Mesendoderm (in vitro differentiated cells): Measurements from ENCODE around the gene MRPL51.

Experiments
- DNase-seq: peaks from one replicate; pipeline ENCODE4 v3.0.0; 2013
- H2AK5ac ChIP-seq: 2 replicates; pipeline ENCODE4 v1.6.1; 2013; ENCODE audit warnings: low read length, inconsistent platforms
- H2BK120ac ChIP-seq: 2 replicates; pipeline ENCODE4 v1.6.1; 2013; ENCODE audit warnings: low read depth, mild to moderate bottlenecking, low read length, moderate library complexity, mixed read lengths
- H2BK15ac ChIP-seq: replicated peaks from 2 replicates; pipeline ENCODE4 v1.6.1; 2013; ENCODE audit warnings: low read depth, mild to moderate bottlenecking, moderate library complexity
- H2BK5ac ChIP-seq: 2 replicates; pipeline ENCODE4 v1.6.1; 2013; ENCODE audit warnings: low read length, inconsistent platforms
- H3K18ac ChIP-seq: 2 replicates; pipeline ENCODE4 v1.6.1; 2013; ENCODE audit warnings: mild to moderate bottlenecking, low read length, mixed read lengths
- H3K23ac ChIP-seq: one replicate; pipeline ENCODE4 v1.6.1; 2013; ENCODE audit warnings: low read length
- H3K27ac ChIP-seq: 2 replicates; pipeline ENCODE4 v1.5.1; 2013; ENCODE audit warnings: low read depth, mild to moderate bottlenecking, inconsistent platforms, low read length, moderate library complexity
- H3K27me3 ChIP-seq: 2 replicates; pipeline ENCODE4 v1.6.1; 2013; ENCODE audit warnings: low read length, control low read depth, mild to moderate bottlenecking, inconsistent platforms; ENCODE audit not compliant: insufficient read depth, poor library complexity
- H3K36me3 ChIP-seq: 2 replicates; pipeline ENCODE4 v1.6.1; 2013; ENCODE audit warnings: low read length, inconsistent platforms; ENCODE audit not compliant: control insufficient read depth, insufficient read depth
- H3K4ac ChIP-seq: one replicate; pipeline ENCODE4 v1.6.1; 2013; ENCODE audit warnings: low read depth, mild to moderate bottlenecking, low read length, moderate library complexity
- H3K4me1 ChIP-seq: 2 replicates; pipeline ENCODE4 v1.6.1; 2013; ENCODE audit warnings: low read depth, low read length, inconsistent platforms; ENCODE audit not compliant: control insufficient read depth
- H3K4me2 ChIP-seq: 2 replicates; pipeline ENCODE4 v1.6.1; 2013; ENCODE audit warnings: low read length
- H3K4me3 ChIP-seq: 2 replicates; pipeline ENCODE4 v1.5.1; 2013; ENCODE audit warnings: mild to moderate bottlenecking, low read length
- H3K56ac ChIP-seq: one replicate; pipeline ENCODE4 v1.6.1; 2013; ENCODE audit warnings: low read length
- H3K79me1 ChIP-seq: 2 replicates; pipeline ENCODE4 v1.6.1; 2013; ENCODE audit warnings: low read length, inconsistent platforms
- H3K79me2 ChIP-seq: 2 replicates; pipeline ENCODE4 v1.6.1; 2013; ENCODE audit warnings: mild to moderate bottlenecking, low read length; ENCODE audit not compliant: control insufficient read depth, insufficient read depth
- H3K9ac ChIP-seq: 2 replicates; pipeline ENCODE4 v1.6.1; 2013; ENCODE audit warnings: low read length, inconsistent platforms
- H4K5ac ChIP-seq: one replicate; pipeline ENCODE4 v1.6.1; 2013; ENCODE audit warnings: low read length
- H4K8ac ChIP-seq: one replicate; pipeline ENCODE4 v1.6.1; 2013; ENCODE audit warnings: low read depth, mild to moderate bottlenecking, control low read depth, low read length, moderate library complexity
- WGBS: extraction: QIAGEN DNeasy Blood & Tissue Kit; methylation state at CpG from one replicate; pipeline ENCODE4 v1.1.7; 2013; ENCODE audit warnings: low lambda C conversion rate, missing lambda C conversion rate; ENCODE audit not compliant: insufficient coverage; ENCODE audit errors: extremely low coverage; 5-methylcytosine and 5-hydroxymethylcytosine counted together

MRPL51 gene

DNA sequence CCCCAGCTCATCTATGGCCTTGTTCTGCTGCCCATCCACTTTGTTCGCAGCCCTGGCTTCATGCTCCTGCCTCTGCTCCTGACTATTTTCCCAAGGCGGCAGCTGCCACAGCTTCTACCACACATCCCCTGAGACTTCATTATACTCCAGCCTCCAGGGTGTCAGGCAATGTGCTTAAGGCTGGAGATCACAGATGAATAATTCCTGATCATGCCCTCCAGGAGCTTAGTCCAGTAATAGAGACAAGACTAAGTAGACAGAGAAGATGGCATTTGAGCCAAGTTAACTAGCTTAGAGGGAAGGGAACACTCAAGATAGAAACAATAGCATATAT lies 34.1 kb downstream of the MRPL51 start:
- H2BK120ac ChIP-seq, result no peak overlapping the region
- no peak overlapping the region for H2BK15ac ChIP-seq
- H3K23ac ChIP-seq, result no peak overlapping the region
- no peak overlapping the region for H4K5ac ChIP-seq
- no peak overlapping the region for H2BK5ac ChIP-seq
- H3K4me2 ChIP-seq, result no peak overlapping the region
- no peaks in the 10 kb centered on the region for H3K27me3 ChIP-seq
- DNase-seq, result no peak
- peaks cover 5% of the 10 kb centered on the region for H3K36me3 ChIP-seq
- no peaks in the 10 kb centered on the region for H3K79me1 ChIP-seq
- WGBS, result no CpG with 5 or more reads among the region's 2 CpGs
- H4K8ac ChIP-seq, result no peak overlapping the region
- no peak overlapping the region for H3K9ac ChIP-seq
- H3K18ac ChIP-seq, result no peak overlapping the region
- H3K4me3 ChIP-seq, result no peak overlapping the region
- no peak overlapping the region for H3K4ac ChIP-seq
- H2AK5ac ChIP-seq, result no peak overlapping the region
- H3K27ac ChIP-seq, result no peak overlapping the region
- no peak overlapping the region for H3K56ac ChIP-seq
- no peaks in the 10 kb centered on the region for H3K4me1 ChIP-seq
- H3K79me2 ChIP-seq, result no peaks in the 10 kb centered on the region

DNA sequence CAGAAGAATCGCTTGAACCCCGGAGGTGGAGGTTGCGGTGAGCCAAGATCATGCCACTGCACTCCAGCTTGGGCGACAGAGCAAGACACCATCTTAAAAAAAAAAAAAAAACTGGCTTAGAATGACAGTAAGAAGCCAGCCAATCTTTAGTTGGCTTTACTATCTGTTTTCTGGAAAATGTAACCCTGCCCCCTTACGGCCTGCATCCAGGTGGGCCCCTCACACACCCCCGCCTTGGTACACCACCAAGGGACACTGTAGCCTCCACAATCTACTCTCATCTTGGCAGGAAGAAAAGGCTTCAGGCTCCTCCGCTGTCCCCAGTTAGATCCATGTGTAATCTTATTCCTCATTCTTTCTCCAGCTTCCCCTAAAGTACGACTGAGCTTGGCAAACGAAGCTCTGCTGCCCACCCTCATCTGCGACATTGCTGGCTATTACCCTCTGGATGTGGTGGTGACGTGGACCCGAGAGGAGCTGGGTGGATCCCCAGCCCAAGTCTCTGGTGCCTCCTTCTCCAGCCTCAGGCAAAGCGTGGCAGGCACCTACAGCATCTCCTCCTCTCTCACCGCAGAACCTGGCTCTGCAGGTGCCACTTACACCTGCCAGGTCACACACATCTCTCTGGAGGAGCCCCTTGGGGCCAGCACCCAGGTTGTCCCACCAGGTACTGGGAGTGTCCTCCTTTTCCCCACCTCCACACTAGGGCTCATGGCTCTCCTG lies 34.6 kb downstream of the MRPL51 start:
- no peaks in the 10 kb centered on the region for H3K27me3 ChIP-seq
- no CpG with 5 or more reads among the region's 14 CpGs for WGBS
- no peaks in the 10 kb centered on the region for H3K79me2 ChIP-seq
- no peak overlapping the region for H2BK15ac ChIP-seq
- no peak overlapping the region for H3K4ac ChIP-seq
- no peak overlapping the region for H3K4me3 ChIP-seq
- H3K23ac ChIP-seq, result no peak overlapping the region
- H3K4me1 ChIP-seq, result no peaks in the 10 kb centered on the region
- no peak overlapping the region for H4K8ac ChIP-seq
- H4K5ac ChIP-seq, result no peak overlapping the region
- H3K27ac ChIP-seq, result no peak overlapping the region
- H2BK5ac ChIP-seq, result no peak overlapping the region
- no peak overlapping the region for H3K4me2 ChIP-seq
- H3K36me3 ChIP-seq, result peaks cover 5% of the 10 kb centered on the region
- no peaks in the 10 kb centered on the region for H3K79me1 ChIP-seq
- no peak overlapping the region for H2BK120ac ChIP-seq
- H3K9ac ChIP-seq, result no peak overlapping the region
- no peak overlapping the region for H3K18ac ChIP-seq
- DNase-seq, result no peak
- no peak overlapping the region for H2AK5ac ChIP-seq
- H3K56ac ChIP-seq, result no peak overlapping the region

- H3K4ac ChIP-seq, result no peak overlapping the region
- no peak overlapping the region for H3K18ac ChIP-seq
- no peak overlapping the region for H3K4me2 ChIP-seq
- no peak overlapping the region for H2BK15ac ChIP-seq
- H3K36me3 ChIP-seq, result peaks cover 5% of the 10 kb centered on the region
- no peaks in the 10 kb centered on the region for H3K79me2 ChIP-seq
- H2AK5ac ChIP-seq, result no peak overlapping the region
- no peak for DNase-seq
- H4K8ac ChIP-seq, result no peak overlapping the region
- no peak overlapping the region for H3K4me3 ChIP-seq
- H2BK120ac ChIP-seq, result no peak overlapping the region
- H3K9ac ChIP-seq, result no peak overlapping the region
- H3K27ac ChIP-seq, result no peak overlapping the region
- H3K4me1 ChIP-seq, result peaks cover 6% of the 10 kb centered on the region
- H2BK5ac ChIP-seq, result no peak overlapping the region
- H4K5ac ChIP-seq, result no peak overlapping the region
- H3K56ac ChIP-seq, result no peak overlapping the region
- no CpG with 5 or more reads among the region's 12 CpGs for WGBS
- H3K23ac ChIP-seq, result no peak overlapping the region
- no peaks in the 10 kb centered on the region for H3K27me3 ChIP-seq
- no peaks in the 10 kb centered on the region for H3K79me1 ChIP-seq
Observed at GRCh38 chr12:6457220-6457945, 35.7 kb downstream of the MRPL51 start.

GRCh38 chr12:6452944-6453630 lies 40.0 kb downstream of the MRPL51 start:
- H3K56ac ChIP-seq, result no peak overlapping the region
- H4K8ac ChIP-seq, result no peak overlapping the region
- no peak overlapping the region for H3K23ac ChIP-seq
- DNase-seq, result no peak
- no peak overlapping the region for H2BK5ac ChIP-seq
- WGBS, result no CpG with 5 or more reads among the region's 17 CpGs
- no peak overlapping the region for H2AK5ac ChIP-seq
- H3K27me3 ChIP-seq, result no peaks in the 10 kb centered on the region
- H3K4me3 ChIP-seq, result no peak overlapping the region
- no peak overlapping the region for H3K4ac ChIP-seq
- no peaks in the 10 kb centered on the region for H3K79me2 ChIP-seq
- H3K9ac ChIP-seq, result no peak overlapping the region
- no peak overlapping the region for H3K4me2 ChIP-seq
- peaks cover 22% of the 10 kb centered on the region for H3K4me1 ChIP-seq
- no peaks in the 10 kb centered on the region for H3K36me3 ChIP-seq
- H3K27ac ChIP-seq, result no peak overlapping the region
- no peak overlapping the region for H2BK120ac ChIP-seq
- no peak overlapping the region for H3K18ac ChIP-seq
- no peak overlapping the region for H2BK15ac ChIP-seq
- H4K5ac ChIP-seq, result no peak overlapping the region
- H3K79me1 ChIP-seq, result no peaks in the 10 kb centered on the region

DNA sequence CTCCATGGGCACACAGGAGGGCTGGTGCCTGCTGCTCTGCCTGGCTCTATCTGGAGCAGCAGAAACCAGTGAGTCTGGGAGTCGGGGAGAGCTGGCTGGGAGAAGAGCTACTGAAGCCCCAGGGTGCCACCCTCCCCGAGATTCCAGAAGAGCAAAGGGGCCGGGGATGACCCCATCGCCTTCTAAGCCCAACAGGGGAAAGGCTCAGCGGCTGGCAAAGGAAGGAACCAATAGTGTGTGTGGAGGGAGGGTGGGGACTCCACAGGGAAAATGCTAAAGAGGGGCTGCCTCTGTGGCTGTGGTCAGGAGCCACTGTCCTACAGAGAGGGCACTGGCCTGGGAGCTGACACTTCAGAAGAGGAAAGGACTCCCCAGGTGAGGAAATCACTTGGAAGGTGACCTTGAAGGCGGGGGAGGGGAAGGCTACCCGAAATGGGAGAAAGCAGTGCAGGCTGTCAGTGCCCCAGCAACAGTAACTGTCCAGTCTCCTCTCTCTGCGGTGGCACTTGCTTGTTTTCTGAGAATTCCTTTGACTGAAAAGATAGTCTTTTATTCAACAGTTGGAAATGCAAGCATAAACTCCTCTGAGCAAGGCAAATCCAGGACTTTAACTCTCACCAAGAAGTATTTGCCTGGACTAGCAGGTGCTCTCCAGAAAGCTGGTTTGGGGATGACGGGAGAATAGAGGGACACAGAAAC lies 40.7 kb downstream of the MRPL51 start:
- H2AK5ac ChIP-seq, result no peak overlapping the region
- H2BK120ac ChIP-seq, result no peak overlapping the region
- H3K4ac ChIP-seq, result peak overlapping the region; percentile 21
- no peak overlapping the region for H4K8ac ChIP-seq
- peak overlapping the region; percentile 16 for H3K18ac ChIP-seq
- no peak overlapping the region for H3K4me3 ChIP-seq
- H3K79me1 ChIP-seq, result no peaks in the 10 kb centered on the region
- no peaks in the 10 kb centered on the region for H3K27me3 ChIP-seq
- H3K23ac ChIP-seq, result no peak overlapping the region
- peak overlapping the region; percentile 25 for H2BK5ac ChIP-seq
- no CpG with 5 or more reads among the region's 9 CpGs for WGBS
- no peak overlapping the region for H4K5ac ChIP-seq
- H3K4me2 ChIP-seq, result no peak overlapping the region
- H2BK15ac ChIP-seq, result no peak overlapping the region
- no peaks in the 10 kb centered on the region for H3K79me2 ChIP-seq
- H3K9ac ChIP-seq, result peak overlapping the region; percentile 44
- DNase-seq, result no peak
- no peaks in the 10 kb centered on the region for H3K36me3 ChIP-seq
- H3K4me1 ChIP-seq, result peaks cover 22% of the 10 kb centered on the region
- H3K27ac ChIP-seq, result peak overlapping the region; percentile 68
- peak overlapping the region; percentile 83 for H3K56ac ChIP-seq
